NCI-H510A treated with DMSO at 0.1 percent for 48 hours (cell line): ENCODE results near the gene PRMT7.

Source experiments
- DNase-seq: peaks from one replicate; lab custom pipeline; 2025; lab: John Stamatoyannopoulos, UW

The PRMT7 gene

GRCh38 chr16:68376590-68376989 lies 65.8 kb downstream of the PRMT7 start:
- no peak for DNase-seq

- no peak for DNase-seq
Measured at GRCh38 chr16:68377221-68377620, 66.4 kb downstream of the PRMT7 start.

GRCh38 chr16:68377667-68378393 lies 67.0 kb downstream of the PRMT7 start:
- DNase-seq: peak; percentile 11

- DNase-seq: no peak
Measured at GRCh38 chr16:68378436-68379415, 67.9 kb downstream of the PRMT7 start.

DNA sequence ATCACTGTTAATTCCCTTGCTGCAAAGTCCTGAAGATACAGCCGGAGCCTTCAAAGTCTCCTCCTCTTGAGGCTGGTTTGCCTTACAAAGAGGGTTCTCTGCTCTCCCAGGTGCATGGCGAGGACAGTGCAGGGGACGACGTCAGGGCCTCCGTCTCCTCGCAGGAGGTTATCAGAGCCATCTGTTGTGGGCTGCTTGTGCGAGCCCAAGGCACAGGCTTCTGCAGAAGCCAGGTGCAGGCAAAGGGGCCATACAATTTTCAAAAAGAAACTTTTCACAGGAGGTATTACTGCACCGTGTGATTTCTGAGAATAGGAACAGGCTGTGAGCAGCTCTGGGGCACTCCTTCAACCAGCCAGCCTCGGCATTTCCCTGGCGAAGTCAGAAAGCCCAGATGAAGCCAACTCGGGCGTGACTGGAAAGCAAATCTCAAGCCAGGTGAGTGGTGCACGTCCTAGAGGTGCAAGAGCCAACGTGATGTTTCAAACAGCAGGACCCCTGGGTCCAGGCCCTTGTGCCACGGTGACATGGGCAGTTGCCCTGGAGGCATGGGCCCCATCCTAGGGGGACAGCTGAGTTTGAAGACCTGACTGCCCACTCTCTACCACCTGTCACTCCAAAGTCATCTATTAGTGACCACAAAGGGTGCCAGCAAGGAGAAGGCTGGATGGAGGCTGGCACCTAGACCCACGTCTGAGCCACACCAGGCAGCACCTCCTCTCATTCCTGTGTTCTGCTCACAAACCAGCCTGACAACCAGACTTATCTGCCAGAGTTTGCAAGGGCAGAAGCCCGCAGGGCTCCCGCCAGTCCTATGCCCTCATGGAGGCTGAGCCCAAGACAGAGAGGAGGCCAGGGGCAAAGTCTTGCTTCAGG lies 68.9 kb downstream of the PRMT7 start:
- DNase-seq: no peak

DNA sequence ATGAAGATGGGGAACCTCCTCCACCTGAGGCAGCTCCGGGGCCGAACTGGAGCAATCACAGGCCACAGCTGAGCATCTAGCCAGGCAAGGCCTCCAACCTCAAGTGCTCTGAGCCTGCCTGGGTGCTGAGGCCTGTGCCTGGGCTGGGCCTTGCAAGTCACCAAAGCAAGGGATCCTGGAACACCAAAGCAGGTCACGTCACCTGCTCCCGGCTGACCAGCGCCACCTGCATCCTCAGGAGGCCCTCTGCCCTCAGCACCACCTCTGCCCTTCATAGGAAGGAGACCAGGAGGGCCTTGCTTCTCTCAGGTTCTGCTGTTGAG lies 69.5 kb downstream of the PRMT7 start:
- DNase-seq: no peak

- no peak for DNase-seq
Measured at GRCh38 chr16:68380676-68381362, 70.0 kb downstream of the PRMT7 start.

DNA sequence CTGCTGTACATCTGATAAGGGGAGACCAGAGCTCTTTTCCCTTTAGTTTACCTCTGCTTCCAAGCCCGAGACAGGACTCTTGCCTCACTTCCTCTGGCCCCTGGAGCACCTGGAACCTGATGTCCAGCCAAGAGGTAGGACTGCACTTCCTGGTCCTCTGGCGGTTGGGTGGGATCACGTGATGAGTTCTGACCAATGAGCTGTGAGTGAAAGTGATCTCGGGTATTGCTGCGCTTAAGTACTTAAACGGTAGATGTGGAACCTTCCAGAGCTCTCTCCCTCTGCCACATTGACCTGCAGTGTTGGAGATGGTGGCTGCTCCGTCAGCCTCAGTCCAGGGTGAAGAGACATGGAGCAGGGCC lies 70.5 kb downstream of the PRMT7 start:
- DNase-seq: no peak

- no peak for DNase-seq
Measured at GRCh38 chr16:68382296-68382718, 71.5 kb downstream of the PRMT7 start.

GRCh38 chr16:68383858-68384257 lies 73.0 kb downstream of the PRMT7 start:
- DNase-seq: no peak

DNA sequence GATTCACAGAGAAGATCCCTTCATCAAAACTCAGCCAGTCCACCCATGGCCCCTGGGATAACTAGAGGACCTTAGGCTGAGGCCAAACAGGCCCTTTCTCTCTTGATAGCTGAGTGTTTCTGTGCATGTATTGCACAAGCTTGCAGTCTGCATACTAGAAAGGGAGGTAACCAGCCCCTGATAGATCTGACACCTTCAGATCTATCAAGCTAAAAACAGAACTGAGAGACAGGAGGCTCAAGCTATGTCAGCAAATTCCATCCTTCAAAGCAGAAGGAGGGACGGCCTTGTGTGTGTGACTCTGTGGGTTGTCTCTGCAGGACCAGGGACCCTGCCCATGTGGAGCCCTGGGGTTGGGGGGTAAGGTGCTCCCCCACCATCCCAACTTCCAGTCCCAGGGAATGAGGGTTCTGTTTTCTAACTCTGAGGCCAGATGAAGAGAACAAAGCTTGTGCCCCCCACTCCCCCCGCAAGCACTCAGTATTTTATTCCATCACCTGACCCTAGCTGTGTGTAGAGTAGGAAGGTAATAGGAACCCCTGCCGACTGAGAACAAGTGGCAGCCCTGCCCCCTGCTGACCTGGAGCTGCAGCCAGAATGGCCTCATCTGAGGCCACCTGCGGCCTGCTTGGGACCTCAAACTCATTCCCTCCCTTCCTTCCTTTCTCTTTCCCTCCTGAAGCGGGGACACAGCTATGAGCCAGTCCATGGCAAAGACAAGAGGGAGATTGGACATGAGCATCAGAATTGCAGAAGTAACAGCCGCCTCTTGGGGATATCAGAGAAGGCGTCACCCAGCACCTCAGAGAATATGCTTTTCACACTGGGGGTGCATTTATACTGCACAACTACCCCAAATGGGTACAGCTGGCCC lies 73.7 kb downstream of the PRMT7 start:
- peak; percentile 32 for DNase-seq

- DNase-seq: no peak
Measured at GRCh38 chr16:68385371-68385770, 74.6 kb downstream of the PRMT7 start.

- DNase-seq: no peak
Measured at GRCh38 chr16:68386628-68387027, 75.8 kb downstream of the PRMT7 start.

- DNase-seq: no peak
Measured at GRCh38 chr16:68387301-68387700, 76.5 kb downstream of the PRMT7 start.

DNA sequence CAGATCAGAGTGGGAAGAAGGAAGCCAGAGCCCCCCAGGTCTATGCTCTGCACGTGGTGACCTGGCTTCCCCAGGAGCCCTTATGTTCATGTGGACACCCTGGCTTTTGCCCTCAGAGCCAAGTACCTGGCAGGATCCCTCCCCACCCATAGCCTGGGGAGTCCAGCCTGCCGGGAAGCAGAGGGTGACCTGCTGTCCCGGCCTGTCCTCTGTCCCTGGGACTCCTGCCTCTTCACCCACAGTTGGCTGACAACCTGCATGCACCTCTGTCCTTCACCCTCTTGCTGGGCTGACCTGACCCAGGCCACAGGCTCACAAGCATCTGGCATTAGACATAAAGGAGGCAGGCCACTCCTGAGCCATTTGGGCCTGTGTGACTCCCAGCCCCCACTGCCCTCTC lies 77.3 kb downstream of the PRMT7 start:
- no peak for DNase-seq

DNA sequence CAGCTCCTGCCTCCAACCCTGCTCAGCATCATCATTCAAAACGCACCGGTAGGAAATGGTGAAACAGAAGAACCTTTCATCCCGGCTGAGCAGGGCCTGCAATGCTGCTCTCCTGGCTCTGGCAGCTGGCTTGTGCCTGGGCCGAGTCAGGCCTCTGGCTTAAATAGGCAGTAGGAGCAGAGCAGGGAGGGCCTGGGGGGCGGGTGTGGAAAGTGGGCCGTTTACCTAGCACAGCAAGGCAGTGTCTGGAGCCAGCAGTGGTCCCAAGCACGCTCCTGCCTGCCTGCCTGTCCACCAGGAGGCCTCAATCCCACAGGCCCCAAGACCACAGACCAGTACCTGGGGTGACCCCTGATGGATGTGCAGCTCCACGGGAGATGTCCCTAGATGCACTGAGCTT lies 78.2 kb downstream of the PRMT7 start:
- no peak for DNase-seq

DNA sequence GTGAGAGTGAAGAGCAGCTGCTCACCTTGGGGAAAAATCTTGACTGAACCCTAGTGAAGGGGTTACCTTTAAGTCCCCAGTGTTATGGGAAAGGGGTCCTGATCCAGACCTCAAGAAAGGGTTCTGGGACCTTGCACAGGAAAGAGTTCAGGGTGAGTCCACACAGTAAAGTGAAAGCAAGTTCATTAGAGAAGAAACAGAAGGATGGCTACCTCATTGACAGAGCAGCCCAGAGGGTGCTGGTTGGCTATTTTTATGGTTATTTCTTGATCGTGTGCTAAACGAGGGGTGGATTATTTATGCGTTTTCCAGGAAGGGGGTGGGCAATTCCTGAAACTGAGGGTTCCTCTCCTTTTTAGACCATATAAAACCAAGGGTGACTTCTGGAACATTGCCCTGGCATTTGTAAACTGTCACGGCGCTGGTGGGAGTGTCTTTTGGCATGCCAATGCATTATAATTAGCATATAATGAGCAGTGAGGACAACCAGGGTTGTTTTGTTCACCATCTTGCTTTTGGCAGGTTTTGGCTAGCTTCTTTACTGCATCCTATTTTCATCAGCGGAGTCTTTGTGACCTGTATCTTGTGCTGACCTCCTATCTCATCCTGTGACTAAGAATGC lies 79.0 kb downstream of the PRMT7 start:
- no peak for DNase-seq

GRCh38 chr16:68393333-68393732 lies 82.5 kb downstream of the PRMT7 start:
- DNase-seq: no peak

DNA sequence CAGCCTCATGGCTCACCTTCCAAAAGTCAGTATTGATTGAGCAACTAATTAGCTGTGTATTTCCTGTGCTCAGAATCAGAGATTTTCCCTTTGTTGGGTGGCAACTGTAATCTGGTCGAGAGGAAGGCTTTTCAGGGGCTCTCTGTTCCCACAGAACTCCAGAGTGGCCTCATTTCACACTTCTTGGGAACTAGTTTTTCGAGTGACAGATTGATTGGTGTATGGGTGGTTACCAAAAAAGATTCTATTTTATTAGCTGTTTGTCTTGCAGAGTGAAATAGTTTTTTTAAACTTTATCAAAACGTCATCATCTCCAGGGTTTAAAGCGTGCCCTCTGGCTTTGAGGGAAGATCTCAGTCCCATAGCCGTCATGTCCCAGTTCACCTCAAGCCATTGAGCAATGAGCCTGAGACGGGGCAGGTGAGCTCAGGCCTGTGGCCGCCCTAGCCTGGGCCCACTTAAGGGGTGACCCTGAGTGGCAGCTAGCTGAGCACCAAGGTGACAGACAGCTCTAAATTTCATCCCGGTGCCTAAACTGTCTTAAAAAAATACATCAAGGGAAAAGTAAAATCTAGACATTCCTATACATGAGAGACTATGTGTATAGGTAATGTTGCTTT lies 84.5 kb downstream of the PRMT7 start:
- no peak for DNase-seq

GRCh38 chr16:68395815-68396214 lies 85.0 kb downstream of the PRMT7 start:
- no peak for DNase-seq
